CMK (cell line): Measurements from ENCODE around the gene SRSF3.
"Not testable (repeated sequence)": the region's sequence is repeated elsewhere in the genome, so short reads cannot be mapped to it uniquely, and the experiment has no call there.

Source experiments
- DNase-seq: peaks from one replicate; pipeline ENCODE4 v3.0.0-alpha.2; 2010; ENCODE audit warnings: low read depth

SRSF3 gene

GRCh38 chr6:36576578-36576977 lies 17.6 kb upstream of the SRSF3 start:
- DNase-seq: no peak

GRCh38 chr6:36577301-36577700 lies 16.9 kb upstream of the SRSF3 start:
- DNase-seq: no peak

GRCh38 chr6:36578030-36578429 lies 16.1 kb upstream of the SRSF3 start:
- DNase-seq: no peak

GRCh38 chr6:36578431-36578830 lies 15.7 kb upstream of the SRSF3 start:
- no peak for DNase-seq

GRCh38 chr6:36580184-36580526 lies 14.0 kb upstream of the SRSF3 start:
- DNase-seq: no peak

- DNase-seq: no peak
Observed at GRCh38 chr6:36581716-36582115, 12.4 kb upstream of the SRSF3 start.

GRCh38 chr6:36586606-36587005 lies 7.6 kb upstream of the SRSF3 start:
- DNase-seq: no peak

- DNase-seq: not testable (repeated sequence)
Observed at GRCh38 chr6:36589025-36589400, 5.1 kb upstream of the SRSF3 start.

DNA sequence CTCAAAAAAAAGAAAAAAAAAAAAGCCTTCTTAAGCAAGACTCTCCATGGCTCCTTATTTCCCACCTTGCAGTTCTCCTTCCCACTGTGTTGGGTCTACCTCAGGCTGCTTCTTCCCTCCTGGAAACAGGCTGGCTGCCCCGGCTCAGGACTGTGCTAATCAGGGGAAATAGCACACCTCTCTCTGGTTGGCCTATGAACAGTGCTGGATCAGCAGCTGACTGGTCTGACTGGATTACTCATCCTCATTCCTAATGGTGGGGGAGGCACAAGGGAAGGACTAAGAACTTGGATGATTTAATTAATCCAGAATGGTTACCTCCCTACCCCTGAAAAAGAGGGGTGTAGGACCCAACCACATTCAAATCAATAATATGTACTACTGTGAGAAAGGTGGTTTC lies 3.9 kb upstream of the SRSF3 start:
- no peak for DNase-seq

GRCh38 chr6:36592221-36592655 lies 1.9 kb upstream of the SRSF3 start:
- DNase-seq: no peak

DNA sequence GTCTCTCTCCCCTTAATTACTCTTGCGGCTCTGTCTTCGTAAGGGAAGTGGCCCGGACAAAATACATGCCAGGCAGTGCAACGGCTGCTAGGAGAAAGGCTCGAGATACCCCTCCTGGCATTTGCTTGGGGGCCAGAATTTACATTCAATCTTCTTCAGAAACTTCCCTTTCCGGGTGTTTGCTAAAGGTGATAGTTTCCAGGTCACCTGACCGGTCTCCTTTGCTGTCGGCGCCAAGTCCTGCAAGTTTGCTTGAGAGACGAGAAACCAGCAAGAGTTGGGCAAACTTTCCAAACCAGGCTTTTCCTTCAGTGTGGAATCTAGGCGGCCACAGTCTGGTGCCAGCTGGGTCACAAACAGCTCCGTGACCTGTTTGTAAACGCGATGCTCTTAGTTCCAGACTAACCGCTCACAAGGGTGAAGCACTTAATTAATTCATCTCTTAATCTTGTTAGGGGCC lies 563 bp upstream of the SRSF3 start:
- no peak for DNase-seq

GRCh38 chr6:36594816-36595643 lies 868 bp downstream of the SRSF3 start:
- no peak for DNase-seq

- DNase-seq: no peak
Observed at GRCh38 chr6:36596356-36596755, 2.2 kb downstream of the SRSF3 start.

GRCh38 chr6:36597775-36598174 lies 3.6 kb downstream of the SRSF3 start:
- no peak for DNase-seq

GRCh38 chr6:36598326-36598725 lies 4.2 kb downstream of the SRSF3 start:
- DNase-seq: no peak

DNA sequence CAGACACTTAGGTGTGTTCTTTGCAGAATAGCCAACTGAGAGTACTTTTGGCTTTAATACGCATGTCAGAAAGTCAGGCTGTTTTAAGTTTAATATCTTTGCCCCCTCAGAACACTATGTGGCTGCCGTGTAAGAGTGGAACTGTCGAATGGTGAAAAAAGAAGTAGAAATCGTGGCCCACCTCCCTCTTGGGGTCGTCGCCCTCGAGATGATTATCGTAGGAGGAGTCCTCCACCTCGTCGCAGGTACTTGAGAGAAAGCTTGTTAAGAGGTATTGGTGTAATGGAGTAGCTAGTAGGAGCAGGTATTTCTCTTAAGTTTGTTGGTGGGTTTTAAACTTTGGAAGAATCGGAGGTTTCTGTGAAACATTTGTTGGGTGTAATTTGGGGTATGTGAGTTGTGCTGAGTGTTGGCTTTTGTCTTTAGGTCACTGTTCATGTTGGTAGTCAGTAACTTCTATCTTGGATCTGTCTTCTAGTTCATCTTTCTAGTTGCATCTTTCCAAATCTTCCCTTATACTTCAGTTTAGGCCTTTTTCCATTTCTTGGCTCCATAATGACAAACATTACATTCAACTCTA lies 4.7 kb downstream of the SRSF3 start:
- no peak for DNase-seq

DNA sequence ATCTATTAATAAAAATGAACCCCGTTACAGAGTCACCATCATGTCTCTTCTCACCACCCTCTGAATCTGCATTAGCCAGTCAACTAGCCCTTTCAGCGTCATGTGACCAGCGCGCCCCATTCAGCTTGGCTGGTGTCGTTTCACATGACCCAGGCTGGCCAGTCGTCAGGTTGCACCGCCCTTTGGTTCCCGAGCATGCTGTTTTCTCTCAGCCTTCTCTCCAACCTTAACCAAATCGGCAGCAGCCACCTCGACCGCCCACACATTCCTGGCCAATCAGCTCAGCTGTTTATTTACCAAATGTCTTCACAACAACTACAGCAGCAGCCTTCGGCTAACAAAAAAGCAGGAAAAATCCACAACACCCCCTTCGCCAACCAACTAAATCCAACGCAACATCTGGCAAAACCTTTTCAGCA lies 5.6 kb downstream of the SRSF3 start:
- DNase-seq: no peak

- no peak for DNase-seq
Observed at GRCh38 chr6:36600564-36601146, 6.5 kb downstream of the SRSF3 start.

DNA sequence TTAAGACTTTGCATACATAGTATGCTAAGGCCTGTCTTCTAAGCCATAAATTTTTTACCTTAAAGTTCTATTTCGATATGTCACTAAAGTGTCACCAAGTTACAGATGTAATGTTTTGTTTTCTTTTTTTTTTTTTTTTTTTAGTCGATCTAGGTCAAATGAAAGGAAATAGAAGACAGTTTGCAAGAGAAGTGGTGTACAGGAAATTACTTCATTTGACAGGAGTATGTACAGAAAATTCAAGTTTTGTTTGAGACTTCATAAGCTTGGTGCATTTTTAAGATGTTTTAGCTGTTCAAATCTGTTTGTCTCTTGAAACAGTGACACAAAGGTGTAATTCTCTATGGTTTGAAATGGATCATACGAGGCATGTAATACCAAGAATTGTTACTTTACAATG lies 7.7 kb downstream of the SRSF3 start:
- DNase-seq: not testable (repeated sequence)

GRCh38 chr6:36603222-36604089 lies 9.3 kb downstream of the SRSF3 start:
- no peak for DNase-seq

DNA sequence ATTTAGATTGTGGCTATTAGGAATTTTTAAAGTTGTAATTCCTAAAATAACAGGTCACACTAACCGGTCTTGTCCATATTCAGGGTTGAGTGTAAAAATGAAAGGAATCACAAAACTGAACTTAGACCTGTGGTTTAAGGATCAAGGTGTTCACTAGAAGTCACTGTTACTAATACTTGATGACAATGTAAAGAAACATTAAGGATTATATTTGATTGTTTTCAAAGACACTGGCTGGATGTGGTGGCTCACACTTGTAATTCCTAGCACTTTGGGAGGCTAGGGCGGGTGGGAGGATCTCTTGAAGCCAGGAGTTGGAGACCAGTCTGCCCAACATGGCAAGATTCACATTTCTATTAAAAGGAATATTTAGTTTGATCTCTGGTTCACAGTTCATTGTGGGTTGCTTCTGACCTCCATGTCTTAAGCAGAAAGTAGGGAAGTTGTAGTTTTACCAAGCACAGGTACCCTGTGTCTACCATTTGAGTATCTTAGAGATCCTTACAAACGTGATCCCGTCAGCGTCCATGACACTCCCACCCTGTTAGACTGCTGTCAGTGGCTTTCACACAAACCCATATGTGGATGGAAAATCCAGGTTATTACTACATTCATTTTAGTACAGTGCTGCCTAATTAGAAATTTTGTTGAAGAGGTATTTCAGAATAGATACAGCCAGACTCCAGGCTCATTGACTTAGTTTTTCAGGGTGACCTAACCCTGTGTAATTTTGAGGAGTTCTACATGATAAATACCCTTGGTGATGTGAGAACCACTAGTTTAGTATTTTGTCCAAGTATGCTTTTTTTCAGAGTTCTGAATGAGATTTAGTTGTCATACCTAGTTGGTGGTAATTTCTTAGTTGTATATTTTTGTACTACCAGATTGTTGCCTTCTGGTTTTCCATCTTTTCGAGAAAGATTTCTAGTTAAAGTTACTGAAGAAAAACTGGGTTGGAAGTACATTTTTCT lies 10.2 kb downstream of the SRSF3 start:
- no peak for DNase-seq
